ENCODE data around the gene SLIT3.

SLIT3 gene

DNA sequence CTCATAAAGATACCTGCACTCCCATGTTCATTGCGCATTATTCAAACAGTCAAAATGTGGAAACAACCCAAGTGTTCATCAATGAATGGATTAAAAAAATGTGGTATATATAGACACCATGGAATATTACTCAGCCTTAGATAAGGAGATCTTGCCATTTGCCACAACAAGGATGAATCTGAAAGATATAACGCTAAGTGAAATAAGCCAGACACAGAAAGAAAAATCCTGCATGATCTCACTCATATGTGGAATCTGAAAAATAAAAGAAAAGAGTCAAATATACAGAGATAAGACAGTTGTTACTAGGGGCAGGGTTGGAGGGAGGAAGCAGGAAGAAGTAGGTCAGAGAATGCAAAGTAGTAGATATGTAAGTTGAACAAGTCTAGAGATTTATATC is 17.6 kb upstream of the SLIT3 start:
- no peak overlapping the region for H3K4me3 ChIP-seq (replicated peaks; ENCODE audit: low read depth, low read length)
- DNase-seq (ENCODE audit: low read depth): no peak
- TF ChIP-seq, protein P1, sequence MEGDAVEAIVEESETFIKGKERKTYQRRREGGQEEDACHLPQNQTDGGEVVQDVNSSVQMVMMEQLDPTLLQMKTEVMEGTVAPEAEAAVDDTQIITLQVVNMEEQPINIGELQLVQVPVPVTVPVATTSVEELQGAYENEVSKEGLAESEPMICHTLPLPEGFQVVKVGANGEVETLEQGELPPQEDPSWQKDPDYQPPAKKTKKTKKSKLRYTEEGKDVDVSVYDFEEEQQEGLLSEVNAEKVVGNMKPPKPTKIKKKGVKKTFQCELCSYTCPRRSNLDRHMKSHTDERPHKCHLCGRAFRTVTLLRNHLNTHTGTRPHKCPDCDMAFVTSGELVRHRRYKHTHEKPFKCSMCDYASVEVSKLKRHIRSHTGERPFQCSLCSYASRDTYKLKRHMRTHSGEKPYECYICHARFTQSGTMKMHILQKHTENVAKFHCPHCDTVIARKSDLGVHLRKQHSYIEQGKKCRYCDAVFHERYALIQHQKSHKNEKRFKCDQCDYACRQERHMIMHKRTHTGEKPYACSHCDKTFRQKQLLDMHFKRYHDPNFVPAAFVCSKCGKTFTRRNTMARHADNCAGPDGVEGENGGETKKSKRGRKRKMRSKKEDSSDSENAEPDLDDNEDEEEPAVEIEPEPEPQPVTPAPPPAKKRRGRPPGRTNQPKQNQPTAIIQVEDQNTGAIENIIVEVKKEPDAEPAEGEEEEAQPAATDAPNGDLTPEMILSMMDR (IDR thresholded peaks at IDR 0.05; ENCODE audit: low read length, missing control alignments): no peak

DNA sequence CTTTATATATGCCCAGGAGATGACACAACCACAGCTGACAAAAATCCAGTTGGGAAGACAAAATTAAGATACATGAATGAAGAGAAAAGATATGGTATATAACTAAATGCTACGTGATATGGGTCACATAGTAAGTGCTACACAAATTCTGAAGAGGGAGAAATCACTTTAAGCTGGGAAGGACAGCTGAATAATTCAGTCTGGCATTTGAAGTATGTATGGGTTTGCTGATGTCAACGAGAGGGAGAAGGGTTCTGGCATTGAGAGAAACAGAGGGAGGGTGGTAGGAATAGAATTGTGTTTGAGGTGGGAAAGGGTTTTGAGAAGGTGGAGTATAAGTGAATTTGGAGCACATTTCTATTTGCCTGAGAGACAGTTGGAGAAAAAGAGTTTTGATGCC is 6.7 kb upstream of the SLIT3 start:
- peak; percentile 25 for DNase-seq (ENCODE audit: low read depth)
- no peak overlapping the region for H3K4me3 ChIP-seq (replicated peaks; ENCODE audit: low read depth, low read length)
- TF ChIP-seq, protein P1 (IDR thresholded peaks at IDR 0.05; ENCODE audit: low read length, missing control alignments): no peak

DNA sequence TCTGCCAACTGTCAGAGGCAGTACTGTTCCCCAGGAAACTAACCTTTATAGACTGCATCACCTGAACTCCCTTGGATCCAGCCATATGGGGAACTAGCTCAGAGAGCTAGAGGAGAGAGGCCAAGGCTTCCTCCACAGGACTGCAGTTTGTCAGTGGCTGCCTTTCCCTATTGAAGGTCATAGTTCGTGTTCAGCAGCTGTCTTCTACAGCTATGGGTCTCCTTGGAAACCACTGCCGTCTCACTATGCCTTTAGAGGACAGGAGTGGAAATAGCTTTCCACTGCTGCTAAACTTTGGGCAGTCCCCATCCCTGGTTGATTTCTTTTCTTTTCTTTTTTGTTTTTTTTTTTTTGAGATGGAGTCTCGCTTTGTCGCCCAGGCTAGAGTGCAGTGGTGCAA is 4.4 kb upstream of the SLIT3 start:
- DNase-seq (ENCODE audit: low read depth): no peak
- TF ChIP-seq, protein P1 (IDR thresholded peaks at IDR 0.05; ENCODE audit: low read length, missing control alignments): no peak
- H3K4me3 ChIP-seq (replicated peaks; ENCODE audit: low read depth, low read length): no peak overlapping the region

DNA sequence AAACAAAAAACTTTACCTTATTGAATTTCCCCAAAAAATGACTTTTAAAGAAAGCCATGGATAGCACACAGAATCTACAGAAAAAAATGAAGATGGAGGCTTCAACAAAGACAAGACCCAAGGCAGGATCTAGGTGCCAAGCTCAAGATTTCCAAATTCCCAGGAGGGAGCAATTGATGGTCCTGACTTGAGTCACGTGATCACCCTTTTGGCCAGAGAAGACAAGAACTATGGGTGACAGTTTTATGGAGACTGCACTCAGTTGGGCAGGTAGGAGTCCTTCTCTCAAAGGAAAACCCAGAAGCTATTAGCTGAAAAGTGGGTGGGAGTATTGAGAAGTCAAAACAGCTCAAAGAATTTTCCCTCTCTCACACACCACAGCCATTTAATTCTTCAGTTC is 3.2 kb upstream of the SLIT3 start:
- TF ChIP-seq, protein P1 (IDR thresholded peaks at IDR 0.05; ENCODE audit: low read length, missing control alignments): no peak
- H3K4me3 ChIP-seq (replicated peaks; ENCODE audit: low read depth, low read length): no peak overlapping the region
- DNase-seq (ENCODE audit: low read depth): no peak

DNA sequence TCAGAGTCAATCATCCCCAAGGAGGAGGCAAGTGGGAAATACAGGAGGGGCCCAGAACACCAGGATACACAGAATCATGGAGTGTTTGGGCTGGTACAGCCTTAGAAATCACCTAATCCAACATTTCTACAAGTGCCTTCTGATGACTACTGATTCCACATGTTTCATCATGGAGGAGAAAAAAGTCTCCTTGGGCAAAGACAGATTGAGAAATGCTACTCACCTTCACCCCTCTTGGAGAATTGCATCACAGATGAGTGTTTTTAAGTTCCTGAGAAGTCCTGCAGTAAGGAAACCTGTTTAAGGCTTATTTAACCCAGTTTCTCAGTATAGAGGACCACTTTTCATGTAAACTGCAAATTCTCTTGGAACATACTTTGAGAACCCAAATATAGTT is 2.2 kb upstream of the SLIT3 start:
- TF ChIP-seq, protein P1 (IDR thresholded peaks at IDR 0.05; ENCODE audit: low read length, missing control alignments): no peak
- no peak overlapping the region for H3K4me3 ChIP-seq (replicated peaks; ENCODE audit: low read depth, low read length)
- no peak for DNase-seq (ENCODE audit: low read depth)

DNA sequence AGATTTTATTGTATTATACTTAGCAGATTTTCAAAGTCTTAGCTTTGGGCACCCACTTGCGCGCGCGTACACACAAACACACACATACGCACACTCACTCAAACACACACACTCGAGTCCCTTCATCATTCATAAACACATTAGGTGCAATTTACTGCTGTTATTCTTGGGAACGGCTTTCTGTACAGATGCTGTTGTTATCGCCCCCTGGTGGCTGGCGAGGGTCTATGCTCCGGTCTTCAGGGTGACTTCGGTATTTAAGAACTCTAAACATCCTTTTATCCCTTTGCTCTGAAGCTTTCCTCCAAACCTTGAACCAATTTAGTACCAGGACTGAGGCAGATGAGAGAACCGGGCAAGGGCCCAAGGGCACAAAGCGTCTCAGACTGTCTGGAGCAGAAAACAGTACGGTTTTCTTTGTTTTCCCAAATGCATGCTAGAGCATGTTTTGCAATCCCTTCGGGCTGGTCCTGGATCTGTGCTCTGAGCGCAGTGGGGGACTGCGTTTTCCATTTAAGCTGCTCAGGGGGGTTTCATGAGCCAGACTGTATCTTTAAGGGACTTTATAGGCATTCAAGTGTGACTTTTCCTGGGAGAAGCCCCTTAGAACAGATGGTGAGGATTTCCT is 1.7 kb upstream of the SLIT3 start:
- H3K4me3 ChIP-seq (replicated peaks; ENCODE audit: low read depth, low read length): no peak overlapping the region
- TF ChIP-seq, protein P1 (IDR thresholded peaks at IDR 0.05; ENCODE audit: low read length, missing control alignments): peak; percentile 97
- peak; percentile 90 for DNase-seq (ENCODE audit: low read depth)

DNA sequence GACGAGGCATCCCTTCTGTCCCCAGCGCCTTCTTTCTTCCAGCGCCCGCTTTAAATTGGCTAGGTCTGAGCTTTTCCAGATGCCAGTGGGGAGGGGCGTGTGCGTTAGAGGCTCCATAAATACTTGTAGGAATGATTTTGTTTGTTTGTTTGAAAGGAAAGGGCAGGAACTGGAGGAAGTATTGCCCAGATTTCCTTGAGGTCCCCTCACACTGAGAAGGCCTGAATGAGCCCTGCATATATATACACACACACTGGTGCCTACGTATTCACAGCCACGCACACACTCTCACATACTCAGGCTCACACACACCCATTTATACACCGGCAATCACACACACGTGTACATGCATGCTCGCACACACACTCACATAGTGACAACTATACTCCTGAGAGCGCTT is 1.0 kb upstream of the SLIT3 start:
- TF ChIP-seq, protein P1 (IDR thresholded peaks at IDR 0.05; ENCODE audit: low read length, missing control alignments): no peak
- H3K4me3 ChIP-seq (replicated peaks; ENCODE audit: low read depth, low read length): no peak overlapping the region
- DNase-seq (ENCODE audit: low read depth): no peak

Measured in fibroblast of pulmonary artery (primary cell).